ENCODE measurements around the gene KRTAP22-2. TPM values are rescaled to one million over a fixed set of nuclear protein-coding genes. Genes with fewer than 3 reads are reported as not detected.

KRTAP22-2 gene
- total RNA-seq, 1 experiment from 2014 or later, result not detected

DNA sequence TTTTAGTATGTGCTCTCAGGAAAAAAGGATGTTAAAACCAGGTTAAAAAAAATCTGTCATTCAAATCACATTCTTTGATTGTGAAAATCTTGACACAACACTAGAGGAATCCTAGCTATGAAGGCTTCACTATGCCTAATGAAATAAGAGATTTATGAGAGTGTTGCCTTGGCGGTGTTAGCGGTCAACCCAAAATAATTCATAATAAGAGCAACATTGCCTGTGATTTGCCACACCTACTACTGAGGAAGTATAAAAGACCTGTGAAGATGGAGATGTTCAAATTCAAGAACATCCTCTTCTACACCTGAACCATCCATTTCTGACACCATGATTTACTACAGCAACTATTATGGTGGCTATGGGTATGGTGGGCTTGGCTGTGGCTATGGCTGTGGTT, 25.9 kb upstream of the KRTAP22-2 start, which contains the start of gene KRTAP20-1:
KRTAP20-1 (plus strand) TSS at position 301 of the 400 bp plus-strand sequence; CDS start at position 331, 30 bp downstream.
- DNase-seq, result no peak
- H3K9me3 Mint-ChIP-seq (ENCODE audit: unreplicated experiment), result peaks cover 2% of the 10 kb centered on the region
- Histone ChIP-seq H3K36me3 (ENCODE audit: control insufficient read depth, insufficient read depth, low read length) (no peaks in the 10 kb centered on the region), H3K9me3 (no peaks in the 10 kb centered on the region), H3K4me1 (no peaks in the 10 kb centered on the region), H3K4me3 (ENCODE audit: low read depth, low read length) (no peak within 1 kb of the TSS), H3K27me3 (replicated peaks; ENCODE audit: control insufficient read depth, insufficient read depth, low read length) (no peaks in the 10 kb centered on the region)
- no peak within 1 kb of the TSS for H3K27ac Mint-ChIP-seq (ENCODE audit: unreplicated experiment)
- TF ChIP-seq, protein P1, sequence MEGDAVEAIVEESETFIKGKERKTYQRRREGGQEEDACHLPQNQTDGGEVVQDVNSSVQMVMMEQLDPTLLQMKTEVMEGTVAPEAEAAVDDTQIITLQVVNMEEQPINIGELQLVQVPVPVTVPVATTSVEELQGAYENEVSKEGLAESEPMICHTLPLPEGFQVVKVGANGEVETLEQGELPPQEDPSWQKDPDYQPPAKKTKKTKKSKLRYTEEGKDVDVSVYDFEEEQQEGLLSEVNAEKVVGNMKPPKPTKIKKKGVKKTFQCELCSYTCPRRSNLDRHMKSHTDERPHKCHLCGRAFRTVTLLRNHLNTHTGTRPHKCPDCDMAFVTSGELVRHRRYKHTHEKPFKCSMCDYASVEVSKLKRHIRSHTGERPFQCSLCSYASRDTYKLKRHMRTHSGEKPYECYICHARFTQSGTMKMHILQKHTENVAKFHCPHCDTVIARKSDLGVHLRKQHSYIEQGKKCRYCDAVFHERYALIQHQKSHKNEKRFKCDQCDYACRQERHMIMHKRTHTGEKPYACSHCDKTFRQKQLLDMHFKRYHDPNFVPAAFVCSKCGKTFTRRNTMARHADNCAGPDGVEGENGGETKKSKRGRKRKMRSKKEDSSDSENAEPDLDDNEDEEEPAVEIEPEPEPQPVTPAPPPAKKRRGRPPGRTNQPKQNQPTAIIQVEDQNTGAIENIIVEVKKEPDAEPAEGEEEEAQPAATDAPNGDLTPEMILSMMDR (IDR thresholded peaks at IDR 0.05; ENCODE audit: insufficient read depth in 1 of 2, low read depth in 1 of 2, low read length in 1 of 2, severe bottlenecking in 1 of 2, unreplicated experiment in 1 of 2), result no peak
- H3K36me3 Mint-ChIP-seq (ENCODE audit: insufficient read depth, unreplicated experiment), result no peaks in the 10 kb centered on the region
- no TSS peak for BruUV-seq (replicated peaks)
- H3K4me3 Mint-ChIP-seq (ENCODE audit: unreplicated experiment), result no peak within 1 kb of the TSS
- intact Hi-C loops (cut with micrococcal nuclease; ENCODE audit: unreplicated experiment), result no loop called here
- ChIA-PET CTCF (no interaction called here), POLR2A (no interaction called here)
- no peaks in the 10 kb centered on the region for H3K27me3 Mint-ChIP-seq (ENCODE audit: insufficient read depth, unreplicated experiment)
- H3K4me1 Mint-ChIP-seq (ENCODE audit: low read depth, unreplicated experiment), result no peaks in the 10 kb centered on the region

- H3K4me3 ChIP-seq (ENCODE audit: low read depth, low read length), result no peak overlapping the region
- Mint-ChIP-seq H3K27ac (ENCODE audit: unreplicated experiment) (no peak overlapping the region), H3K36me3 (ENCODE audit: insufficient read depth, unreplicated experiment) (no peaks in the 10 kb centered on the region), H3K9me3 (ENCODE audit: unreplicated experiment) (peaks cover 8% of the 10 kb centered on the region), H3K4me1 (ENCODE audit: low read depth, unreplicated experiment) (no peaks in the 10 kb centered on the region), H3K27me3 (ENCODE audit: insufficient read depth, unreplicated experiment) (no peaks in the 10 kb centered on the region), H3K4me3 (ENCODE audit: unreplicated experiment) (no peak overlapping the region)
- H3K27me3 ChIP-seq (replicated peaks; ENCODE audit: control insufficient read depth, insufficient read depth, low read length), result no peaks in the 10 kb centered on the region
- intact Hi-C loops (cut with micrococcal nuclease; ENCODE audit: unreplicated experiment), result no loop called here
- CTCF ChIA-PET, result no interaction called here
- no peak for DNase-seq
- TF ChIP-seq, protein P1 (IDR thresholded peaks at IDR 0.05; ENCODE audit: insufficient read depth in 1 of 2, low read depth in 1 of 2, low read length in 1 of 2, severe bottlenecking in 1 of 2, unreplicated experiment in 1 of 2), result no peak
- POLR2A ChIA-PET, result no interaction called here
- H3K36me3 ChIP-seq (ENCODE audit: control insufficient read depth, insufficient read depth, low read length), result no peaks in the 10 kb centered on the region
- no peaks in the 10 kb centered on the region for H3K4me1 ChIP-seq
- no peaks in the 10 kb centered on the region for H3K9me3 ChIP-seq
- BruUV-seq (replicated peaks), result no TSS peak
Measured at GRCh38 chr21:30615199-30615598, 25.0 kb upstream of the KRTAP22-2 start.

DNA sequence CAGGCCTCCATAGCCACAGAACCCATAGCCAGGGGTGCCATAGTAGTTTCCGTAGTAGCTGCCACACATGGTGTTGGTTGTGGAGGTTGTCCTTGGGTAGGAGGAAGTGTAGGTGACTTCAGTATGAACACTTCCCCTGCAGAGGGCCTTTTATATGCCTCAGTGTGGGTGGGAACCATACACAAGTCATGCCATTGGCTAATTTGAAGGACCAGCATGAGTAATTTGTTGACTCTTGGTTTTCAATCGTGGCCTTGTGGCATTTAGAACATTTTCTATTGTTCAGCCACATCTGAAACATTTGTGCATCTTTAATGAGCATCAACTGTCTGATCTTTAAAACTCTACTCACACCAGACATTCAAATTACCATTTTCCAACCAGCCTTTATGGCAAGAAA, 23.6 kb upstream of the KRTAP22-2 start, which contains the start of gene KRTAP6-1:
KRTAP6-1 (minus strand) TSS at position 95 of the 400 bp plus-strand sequence; CDS start at position 69, 26 bp downstream.
- Mint-ChIP-seq H3K27ac (ENCODE audit: unreplicated experiment) (no peak within 1 kb of the TSS), H3K27me3 (ENCODE audit: insufficient read depth, unreplicated experiment) (no peaks in the 10 kb centered on the region), H3K4me1 (ENCODE audit: low read depth, unreplicated experiment) (no peaks in the 10 kb centered on the region), H3K36me3 (ENCODE audit: insufficient read depth, unreplicated experiment) (no peaks in the 10 kb centered on the region), H3K9me3 (ENCODE audit: unreplicated experiment) (peaks cover 8% of the 10 kb centered on the region), H3K4me3 (ENCODE audit: unreplicated experiment) (no peak within 1 kb of the TSS)
- no TSS peak for BruUV-seq (replicated peaks)
- ChIA-PET CTCF (no interaction called here), POLR2A (no interaction called here)
- intact Hi-C loops (cut with micrococcal nuclease; ENCODE audit: unreplicated experiment), result no loop called here
- Histone ChIP-seq H3K27me3 (replicated peaks; ENCODE audit: control insufficient read depth, insufficient read depth, low read length) (no peaks in the 10 kb centered on the region), H3K4me1 (no peaks in the 10 kb centered on the region), H3K9me3 (no peaks in the 10 kb centered on the region), H3K36me3 (ENCODE audit: control insufficient read depth, insufficient read depth, low read length) (no peaks in the 10 kb centered on the region), H3K4me3 (ENCODE audit: low read depth, low read length) (no peak within 1 kb of the TSS)
- TF ChIP-seq, protein P1 (IDR thresholded peaks at IDR 0.05; ENCODE audit: insufficient read depth in 1 of 2, low read depth in 1 of 2, low read length in 1 of 2, severe bottlenecking in 1 of 2, unreplicated experiment in 1 of 2), result no peak
- no peak for DNase-seq
